GM19035 (cell line): ENCODE data around the gene PTCD2.
"Not testable (repeated sequence)": the region's sequence is repeated elsewhere in the genome, so short reads cannot be mapped to it uniquely, and the experiment has no call there.

Source experiments
- ATAC-seq: cut with Tn5 transposase; IDR thresholded peaks from one replicate; pipeline ENCODE4 v1.9.1; 2021; ENCODE audit not compliant: unreplicated experiment

The PTCD2 gene

GRCh38 chr5:72295539-72295938 lies 24.6 kb upstream of the PTCD2 start:
- no peak for ATAC-seq

DNA sequence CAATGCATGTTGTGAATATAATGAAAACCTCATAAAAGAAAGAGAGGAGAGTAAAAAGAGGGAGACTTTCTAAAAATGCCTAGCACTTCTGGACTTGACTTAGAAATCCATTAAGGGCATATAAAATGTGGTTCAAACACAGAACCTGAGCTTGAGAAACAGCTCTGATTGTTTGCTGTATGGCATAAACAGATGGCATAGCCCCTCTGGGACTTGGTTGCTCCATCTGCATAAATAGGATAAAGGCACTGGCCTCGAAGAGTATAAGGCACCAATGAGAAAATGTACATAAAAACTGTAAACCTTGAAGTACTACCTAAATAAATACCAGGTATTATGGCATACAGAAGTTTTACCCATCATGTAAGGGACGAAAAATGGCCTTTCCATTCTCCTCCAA lies 23.9 kb upstream of the PTCD2 start:
- ATAC-seq = no peak

DNA sequence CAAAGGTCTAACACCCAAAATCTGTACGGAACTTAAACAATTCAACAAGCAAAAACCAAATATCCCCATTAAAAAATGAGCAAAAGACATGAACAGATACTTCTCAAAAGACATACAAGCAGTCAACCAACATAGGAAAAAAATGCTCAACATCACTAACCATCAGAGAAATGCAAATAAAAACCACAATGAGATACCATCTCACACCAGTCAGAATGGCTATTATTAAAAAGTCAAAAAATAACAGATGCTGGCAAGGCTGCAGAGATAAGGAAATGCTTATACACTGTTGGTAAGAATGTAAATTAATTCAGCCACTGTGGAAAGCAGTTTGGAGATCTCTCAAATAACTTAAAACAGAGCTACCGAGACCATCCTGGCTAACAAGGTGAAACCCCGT lies 22.0 kb upstream of the PTCD2 start:
- peak; percentile 37 for ATAC-seq

DNA sequence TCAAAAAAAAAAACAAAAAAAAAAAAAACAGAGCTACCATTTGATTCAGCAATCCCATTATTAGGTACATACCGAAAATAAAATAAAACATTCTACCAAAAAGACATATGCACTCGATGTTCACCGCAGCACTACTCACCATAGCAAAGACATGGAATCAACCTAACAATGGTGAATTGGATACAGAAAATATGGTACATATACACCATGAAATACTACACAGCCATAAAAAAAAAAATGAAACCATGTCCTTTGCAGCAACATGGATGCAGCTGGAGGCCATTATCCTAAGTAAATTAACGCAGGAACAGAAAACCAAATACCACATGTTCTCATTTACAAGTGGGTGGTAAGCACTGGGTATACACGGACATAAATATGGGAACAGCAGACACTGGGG lies 21.5 kb upstream of the PTCD2 start:
- no peak for ATAC-seq

DNA sequence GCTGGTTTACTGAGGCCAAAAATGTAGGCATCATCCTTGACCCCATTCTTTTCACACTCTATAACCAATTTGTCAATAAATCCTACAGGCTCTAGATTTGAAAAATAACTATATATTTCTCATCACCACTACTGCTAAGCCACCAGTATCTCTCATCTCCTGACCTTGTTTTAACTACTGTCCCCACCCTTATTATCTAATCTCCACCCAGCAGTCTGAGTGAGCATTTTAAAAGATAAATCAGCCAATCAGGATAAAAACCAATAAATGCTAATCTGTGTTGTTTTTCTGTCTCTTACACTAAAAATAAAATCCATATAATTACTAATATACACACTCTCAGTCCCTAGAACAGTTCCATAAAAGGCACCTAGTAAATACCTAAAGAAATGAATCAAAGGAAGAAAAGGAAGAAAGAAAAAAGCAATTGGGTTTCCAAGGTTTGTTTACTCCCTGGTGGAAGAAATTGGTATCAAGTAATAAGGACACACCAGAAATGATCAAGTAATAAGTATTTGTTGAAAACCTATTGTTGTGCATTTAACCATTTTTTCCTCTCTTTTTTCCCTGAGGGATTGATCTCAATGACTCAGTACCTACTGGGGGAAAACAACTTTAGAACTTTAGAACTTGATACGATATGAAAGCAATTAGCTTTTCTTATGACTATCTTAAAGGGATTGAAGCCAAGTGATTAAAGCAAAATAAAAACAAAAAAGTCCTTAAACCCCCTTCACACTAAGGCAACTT lies 19.4 kb upstream of the PTCD2 start:
- ATAC-seq = no peak

GRCh38 chr5:72301557-72301956 lies 18.6 kb upstream of the PTCD2 start:
- ATAC-seq = peak; percentile 57

DNA sequence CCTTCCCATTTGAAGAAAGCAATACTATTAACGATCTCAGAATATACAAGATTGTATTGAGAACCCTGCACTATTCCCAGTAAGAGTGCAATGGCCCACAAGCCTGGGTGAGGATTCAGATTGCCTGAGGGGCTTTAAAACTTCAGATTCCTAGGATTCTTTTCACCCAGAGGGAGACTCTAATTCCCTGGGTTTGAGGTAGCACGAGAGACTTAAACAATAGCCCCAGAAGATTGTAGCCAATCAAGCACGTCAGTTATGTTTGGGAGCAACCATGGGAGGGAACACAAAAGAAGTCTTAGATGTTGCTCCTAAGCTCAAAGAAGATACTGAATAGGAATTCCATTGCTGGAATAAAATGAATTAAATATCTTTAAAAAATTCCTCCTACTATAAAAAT lies 18.0 kb upstream of the PTCD2 start:
- ATAC-seq = no peak

GRCh38 chr5:72305194-72306142 lies 14.7 kb upstream of the PTCD2 start:
- no peak for ATAC-seq

- no peak for ATAC-seq
Measured at GRCh38 chr5:72307573-72307967, 12.6 kb upstream of the PTCD2 start.

- ATAC-seq = peak; percentile 91
Measured at GRCh38 chr5:72307968-72308852, 12.0 kb upstream of the PTCD2 start.

DNA sequence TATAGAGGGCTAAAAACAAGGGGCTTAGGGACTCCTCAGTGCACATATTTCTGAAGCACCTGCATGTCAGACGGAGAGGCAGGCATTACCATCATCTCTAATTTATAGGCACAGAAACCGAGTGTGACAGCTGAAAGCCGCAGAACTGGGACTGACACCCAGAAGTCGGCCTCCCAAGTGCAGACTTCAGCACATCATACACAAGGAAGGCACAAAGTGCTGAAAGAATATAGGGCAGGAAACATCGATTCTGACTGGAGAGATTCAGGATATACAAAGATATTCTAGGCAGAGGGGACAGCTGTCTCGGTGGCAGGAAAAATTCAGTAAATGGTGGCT lies 11.4 kb upstream of the PTCD2 start:
- no peak for ATAC-seq

- no peak for ATAC-seq
Measured at GRCh38 chr5:72313141-72313540, 7.0 kb upstream of the PTCD2 start.

DNA sequence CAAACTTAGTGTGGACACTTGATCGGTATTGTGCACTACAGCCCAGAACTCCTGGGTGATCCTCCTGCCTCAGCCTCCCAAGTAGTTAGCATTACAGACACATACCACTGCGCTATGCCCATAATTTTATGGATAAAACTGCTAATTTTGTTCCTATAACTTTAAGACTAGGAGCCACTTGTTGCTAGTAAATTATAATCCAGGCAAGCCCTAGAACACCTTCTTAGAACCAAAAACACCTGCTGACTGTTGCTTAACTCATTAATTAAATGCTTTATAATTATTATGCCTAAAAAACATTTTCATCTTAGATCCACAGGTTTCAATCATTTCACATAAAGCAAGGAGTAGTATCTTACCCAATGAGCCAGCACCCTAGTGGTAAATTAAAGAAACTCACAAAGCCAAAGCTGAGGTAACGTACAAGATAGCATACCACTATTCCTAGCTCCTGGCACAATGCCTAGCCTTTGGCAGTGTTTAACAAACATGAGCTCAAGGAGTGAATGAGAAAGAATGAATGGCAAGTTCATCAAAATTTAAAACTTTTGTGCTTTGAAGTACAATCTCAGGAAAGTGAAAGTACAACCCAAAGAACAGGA lies 5.5 kb upstream of the PTCD2 start:
- no peak for ATAC-seq

DNA sequence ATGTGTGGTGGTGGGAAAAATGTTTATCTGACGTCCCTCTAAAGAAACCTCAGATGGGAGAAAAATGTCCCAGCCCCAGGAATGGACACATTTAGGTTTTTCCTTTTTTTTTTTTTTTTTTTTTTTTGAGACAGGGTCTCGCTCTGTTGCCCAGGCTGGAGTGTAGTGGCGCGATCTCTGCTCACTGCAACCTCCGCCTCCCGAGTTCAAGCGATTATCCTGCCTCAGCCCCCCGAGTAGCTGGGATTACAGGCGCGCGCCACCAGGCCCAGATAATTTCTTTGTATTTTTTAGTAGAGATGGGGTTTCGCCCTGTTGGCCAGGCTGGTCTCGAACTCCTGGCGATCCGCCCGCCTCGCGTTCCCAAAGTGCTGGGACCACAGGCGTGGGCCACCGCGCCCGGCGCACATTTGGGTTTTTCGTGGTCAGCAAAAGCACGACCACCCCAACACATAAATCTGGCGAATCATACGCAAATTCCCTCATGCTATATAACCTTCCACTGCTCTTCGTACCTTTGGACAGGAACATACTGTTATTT lies 668 bp upstream of the PTCD2 start:
- not testable (repeated sequence) for ATAC-seq

- ATAC-seq = no peak
Measured at GRCh38 chr5:72324189-72324825, 4.1 kb downstream of the PTCD2 start.

DNA sequence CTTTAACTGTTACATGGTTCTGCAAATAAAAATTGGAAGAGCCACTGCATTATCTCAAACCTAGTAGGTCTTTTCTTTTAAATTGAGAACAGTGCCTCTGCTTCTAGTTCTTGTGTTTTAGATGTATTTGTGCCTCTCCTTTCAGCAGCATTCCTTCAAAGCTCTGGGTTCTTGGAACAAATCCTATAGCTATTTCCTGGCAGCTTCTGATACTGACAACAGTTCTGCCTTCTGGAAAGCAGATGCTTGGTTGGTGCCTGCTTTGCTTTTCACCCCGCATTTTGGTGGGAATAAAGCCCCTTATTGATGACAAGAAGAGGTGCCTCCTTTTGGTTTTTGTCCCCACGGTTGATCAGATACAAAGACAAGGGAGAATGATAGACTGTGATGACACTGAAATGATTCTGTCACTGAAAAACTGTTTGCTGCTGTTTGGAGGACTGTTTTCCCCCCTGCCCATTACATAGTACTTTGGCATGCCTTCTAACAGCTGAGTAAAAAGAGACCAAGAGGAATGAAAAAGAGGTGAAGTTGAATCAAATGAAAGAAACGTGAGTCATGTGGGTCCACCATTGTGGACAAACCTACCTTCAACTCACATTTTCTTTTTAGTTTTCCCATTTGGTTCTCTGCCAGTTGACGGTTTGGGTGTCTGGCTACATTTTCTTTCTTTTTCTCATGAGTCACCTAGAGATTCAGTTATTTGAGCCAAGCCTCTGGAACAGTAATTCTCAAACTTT lies 5.6 kb downstream of the PTCD2 start:
- no peak for ATAC-seq

- no peak for ATAC-seq
Measured at GRCh38 chr5:72326306-72326649, 6.1 kb downstream of the PTCD2 start.

GRCh38 chr5:72328172-72328571 lies 8.0 kb downstream of the PTCD2 start:
- no peak for ATAC-seq

- no peak for ATAC-seq
Measured at GRCh38 chr5:72330712-72331111, 10.5 kb downstream of the PTCD2 start.

GRCh38 chr5:72337159-72337558 lies 17.0 kb downstream of the PTCD2 start:
- no peak for ATAC-seq
